NOMO-1 treated with dmso at 0.1 percent for 144 hours (cell line): ENCODE data around the gene ARMS2.

ENCODE experiments used
- DNase-seq: peaks from one replicate; lab custom pipeline; 2025; ENCODE audit not compliant: unreplicated experiment; lab: John Stamatoyannopoulos, UW

ARMS2 gene

DNA sequence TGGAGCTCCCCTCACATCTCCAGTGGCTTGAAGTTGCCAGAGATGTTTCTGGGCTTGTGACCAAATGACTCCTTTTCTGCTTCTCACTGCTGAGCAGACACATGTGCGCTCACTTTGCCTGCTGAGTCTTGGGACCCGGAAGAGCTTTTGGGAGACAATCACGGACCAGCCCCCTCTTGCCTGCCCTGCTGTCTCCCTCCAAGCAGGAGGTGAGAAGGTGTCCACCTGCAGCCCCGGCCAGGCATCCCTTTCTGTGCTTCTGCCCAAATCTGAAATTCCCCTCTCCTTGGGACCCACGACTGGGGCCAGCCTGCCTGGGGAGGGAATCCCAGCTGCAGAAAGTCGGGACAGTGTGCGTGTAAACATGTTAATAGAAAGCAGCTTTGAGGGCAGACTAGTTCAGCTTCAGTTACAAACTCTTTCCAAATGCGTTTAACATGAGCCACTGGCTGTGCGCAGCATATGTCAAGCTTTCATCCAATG lies 38.6 kb downstream of the ARMS2 start:
- DNase-seq, result no peak

- DNase-seq, result no peak
Measured at GRCh38 chr10:122493761-122494160, 39.3 kb downstream of the ARMS2 start.

DNA sequence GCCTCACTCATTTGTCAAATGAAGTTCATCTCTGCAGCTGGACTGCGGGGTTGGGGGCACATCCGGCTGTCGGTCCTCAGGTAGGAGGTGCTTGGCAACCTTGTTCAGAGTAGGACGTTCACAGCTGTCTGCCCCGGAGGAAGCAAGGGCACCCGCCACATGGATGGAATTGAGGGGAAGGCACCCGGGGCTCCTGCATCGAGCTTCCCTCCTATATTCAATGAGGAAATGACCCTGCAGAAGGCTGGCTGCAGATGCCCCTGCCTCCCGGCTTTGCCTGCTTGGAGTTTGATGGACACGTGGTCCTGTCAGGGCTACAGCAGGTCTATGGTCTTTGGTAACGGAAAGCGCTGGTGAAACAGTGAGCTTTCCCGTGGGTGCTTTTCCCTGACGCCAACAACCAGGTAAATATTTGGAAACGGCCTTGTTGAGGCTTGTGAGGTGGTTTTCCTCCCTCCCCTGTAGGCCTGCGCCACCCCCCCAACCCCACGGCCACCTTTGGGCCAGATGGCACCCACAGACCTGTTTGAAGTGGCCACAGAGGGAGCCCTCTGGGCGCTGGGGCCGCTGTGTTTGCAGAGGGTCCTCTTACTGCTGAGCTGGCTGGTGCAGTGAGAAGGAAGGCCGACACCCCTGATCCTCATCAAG lies 39.8 kb downstream of the ARMS2 start:
- DNase-seq, result no peak

- DNase-seq, result no peak
Measured at GRCh38 chr10:122494833-122495232, 40.4 kb downstream of the ARMS2 start.

DNA sequence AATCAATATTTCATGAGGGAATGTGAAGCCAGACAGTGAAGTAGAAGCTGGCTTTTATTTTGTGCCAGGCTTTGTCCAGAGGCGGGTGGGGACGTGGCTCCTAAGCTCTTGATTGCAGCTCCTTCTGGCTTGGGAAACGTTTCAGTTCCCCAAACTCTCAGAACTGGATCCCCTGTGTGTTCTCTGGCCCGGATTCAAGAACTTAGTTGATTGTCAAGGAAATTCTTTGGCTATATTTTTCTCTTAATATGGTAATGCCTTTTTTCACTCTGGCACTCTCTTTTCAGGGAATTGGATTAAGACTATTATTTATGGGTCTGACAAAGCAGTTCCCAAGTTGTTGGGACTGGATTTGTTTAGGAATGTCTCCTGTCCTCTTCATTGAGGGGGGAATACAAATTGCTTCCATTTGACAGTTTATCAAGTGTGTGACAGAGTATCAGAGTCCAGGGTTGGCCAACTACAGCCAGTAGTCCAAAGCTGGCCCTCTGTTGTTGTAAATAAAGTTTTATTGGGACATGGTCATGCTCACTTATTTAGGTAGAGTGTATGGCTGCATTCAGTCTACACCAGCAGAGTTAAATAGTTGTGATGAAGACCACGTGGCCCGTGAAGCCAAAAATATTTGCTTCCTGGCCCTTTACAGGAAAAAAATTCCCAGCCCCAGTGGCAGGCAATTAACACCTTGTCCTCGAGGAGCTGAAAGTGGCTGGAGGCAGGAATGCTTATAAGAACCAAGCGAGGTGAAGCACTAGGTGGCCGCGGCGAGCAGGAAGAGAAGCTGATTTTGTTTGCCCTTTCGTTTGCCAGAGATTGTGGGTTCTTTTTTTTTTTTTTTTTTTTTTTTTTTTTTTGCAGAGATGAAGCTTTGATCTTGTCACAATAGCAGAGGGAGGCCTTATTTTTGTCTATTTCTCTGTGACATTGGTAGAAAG lies 41.2 kb downstream of the ARMS2 start:
- no peak for DNase-seq

DNA sequence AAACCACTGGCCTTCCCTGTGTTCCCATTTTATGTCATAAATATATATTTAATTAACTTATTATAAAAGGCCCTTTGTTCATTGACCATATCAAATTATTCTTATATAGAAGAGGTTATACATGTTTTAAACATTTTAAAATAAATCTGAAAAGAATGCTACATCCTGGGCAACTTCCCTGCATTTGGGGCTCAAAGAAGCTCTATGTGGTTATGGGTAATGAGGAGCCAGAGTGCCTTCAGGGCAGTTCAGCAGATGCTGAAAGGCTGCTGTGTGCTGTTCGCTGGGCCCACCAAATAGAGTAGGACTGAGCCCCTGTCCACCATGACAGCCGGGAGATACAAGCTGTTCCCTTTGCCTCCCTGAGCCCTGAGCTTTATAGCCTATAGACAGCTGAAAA lies 42.8 kb downstream of the ARMS2 start:
- no peak for DNase-seq

GRCh38 chr10:122498521-122498920 lies 44.1 kb downstream of the ARMS2 start:
- DNase-seq, result no peak

DNA sequence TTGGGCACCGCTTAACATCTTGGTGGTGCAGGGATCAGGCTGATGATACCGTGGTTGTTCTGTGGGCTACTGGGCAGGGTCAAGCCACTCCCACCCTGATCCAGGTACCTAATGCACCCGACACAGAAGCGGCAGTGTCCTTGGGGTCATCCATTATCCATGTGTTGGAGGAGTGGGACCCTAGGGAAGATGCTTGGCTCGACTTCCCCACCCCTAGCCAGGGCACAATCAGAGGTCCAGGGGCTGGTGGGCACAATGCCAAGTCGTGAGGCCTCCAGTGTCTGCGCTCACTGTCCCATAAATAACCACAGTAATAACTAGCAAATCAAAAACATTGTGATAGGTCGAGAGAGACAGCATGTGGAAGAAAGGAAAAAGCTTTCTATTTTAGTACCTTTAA lies 44.6 kb downstream of the ARMS2 start:
- DNase-seq, result no peak

- no peak for DNase-seq
Measured at GRCh38 chr10:122499491-122499941, 45.1 kb downstream of the ARMS2 start.

DNA sequence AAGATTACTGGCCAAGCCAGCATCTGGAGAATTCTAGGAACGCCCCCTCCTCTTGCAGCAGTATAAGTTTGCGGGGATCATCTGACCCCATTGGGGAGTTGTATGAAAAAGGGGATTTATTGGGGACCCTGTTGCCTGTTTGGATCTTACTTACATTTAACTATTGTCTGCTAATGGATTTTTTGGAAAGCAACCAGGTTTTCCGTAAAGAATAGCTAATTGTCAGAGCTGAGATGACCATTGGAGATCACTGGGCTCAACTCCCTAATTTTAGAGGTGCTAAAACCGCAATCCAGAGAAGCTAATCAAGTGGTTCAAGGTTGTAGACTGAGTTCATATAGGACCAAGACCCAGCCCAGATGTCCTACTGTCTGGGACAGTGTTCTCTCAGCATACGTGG lies 45.7 kb downstream of the ARMS2 start:
- DNase-seq, result no peak

- DNase-seq, result no peak
Measured at GRCh38 chr10:122500726-122501125, 46.3 kb downstream of the ARMS2 start.

DNA sequence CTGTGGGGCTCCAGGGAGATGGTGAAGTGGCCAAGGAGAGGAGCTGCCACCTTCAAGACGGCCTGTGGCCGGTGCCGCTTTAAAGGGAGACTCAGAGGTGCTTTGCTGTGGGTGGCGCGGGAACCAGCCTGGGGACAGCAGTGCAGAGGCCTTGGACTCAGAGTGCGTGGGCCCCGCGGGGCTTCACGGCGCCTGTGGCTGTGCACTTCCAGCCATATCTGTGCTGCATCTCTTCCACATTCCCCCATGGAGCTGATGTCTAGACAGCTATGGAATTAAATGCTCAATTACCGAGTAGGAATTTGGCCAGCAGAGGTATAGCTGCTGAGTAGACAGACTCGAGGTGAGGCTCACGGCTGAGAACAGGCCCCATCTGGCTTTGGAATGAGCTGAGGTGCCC lies 48.6 kb downstream of the ARMS2 start:
- DNase-seq, result no peak

GRCh38 chr10:122503886-122504609 lies 49.6 kb downstream of the ARMS2 start:
- DNase-seq, result no peak

GRCh38 chr10:122504610-122504950 lies 50.1 kb downstream of the ARMS2 start:
- DNase-seq, result no peak

DNA sequence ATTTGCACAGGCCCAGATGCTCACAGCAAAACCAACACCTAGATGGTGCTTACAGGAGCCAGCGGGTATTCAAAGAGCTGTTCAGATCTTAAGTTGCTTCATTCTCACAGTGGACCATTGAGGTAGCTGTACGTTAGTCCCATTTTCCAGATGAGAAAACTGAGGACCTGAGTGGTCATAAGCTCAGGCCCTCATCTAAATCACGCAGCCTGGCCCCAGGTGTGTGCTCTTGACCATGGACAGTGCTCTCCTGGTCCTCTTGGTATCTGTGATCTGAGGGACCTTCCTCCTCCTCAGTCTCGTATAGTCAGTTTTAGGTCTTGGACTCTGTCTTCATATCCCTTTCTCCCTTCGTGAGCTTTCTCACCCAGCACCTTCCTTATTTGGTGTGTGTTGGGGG lies 50.6 kb downstream of the ARMS2 start:
- DNase-seq, result no peak

- no peak for DNase-seq
Measured at GRCh38 chr10:122505885-122506645, 51.6 kb downstream of the ARMS2 start.
